Measurements from ENCODE around the gene MUC6.

GRCh38 chr11:1023811-1024596, 12.5 kb downstream of the MUC6 start:
- TF ChIP-seq CTCF (IDR thresholded peaks at IDR 0.05), result no peak
- TF ChIP-seq POLR2A (IDR thresholded peaks at IDR 0.05), result no peak

Data from testis (tissue), 2 donors.